Activated T-cell treated with anti-CD3 and anti-CD28 coated beads, Interleukin-2, amount 50 U/mL, for 1 hour (primary cell): ENCODE measurements around the gene ACER3.
"Not testable (repeated sequence)": the region's sequence is repeated elsewhere in the genome, so short reads cannot be mapped to it uniquely, and the experiment has no call there.

Experiments used
- DNase-seq: peaks from one replicate; pipeline ENCODE4 v3.0.0-alpha.2; 2020

ACER3 gene

DNA sequence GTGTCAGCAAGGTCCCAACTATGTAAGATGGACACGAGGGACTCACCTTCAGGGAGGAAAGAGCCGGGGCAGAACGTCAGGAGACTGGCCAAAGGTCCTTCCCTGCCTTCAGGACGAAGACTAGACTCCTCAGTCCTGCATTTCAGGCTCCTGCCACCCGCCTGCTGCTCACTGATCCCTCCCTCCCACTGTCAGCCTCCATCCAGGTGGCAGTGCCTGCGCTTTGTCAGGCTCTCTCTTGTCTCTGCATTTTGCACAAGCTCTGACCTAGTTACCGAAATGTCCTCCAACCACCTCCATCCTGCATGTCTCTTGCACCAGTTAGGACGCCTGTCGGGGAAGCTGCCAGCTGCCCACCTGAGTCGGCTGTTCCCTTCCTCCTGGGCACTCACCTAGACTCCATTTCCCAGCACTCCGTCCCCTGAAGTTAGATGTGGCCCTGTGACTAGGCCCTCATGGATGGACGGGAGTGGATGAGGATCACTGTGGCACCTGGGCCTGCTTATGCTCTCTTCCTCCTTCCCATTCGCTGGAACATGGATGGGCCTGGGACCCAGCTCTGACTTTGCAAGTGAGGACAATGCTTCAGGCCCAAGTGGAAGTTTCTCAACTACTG is 181.5 kb downstream of the ACER3 start:
- DNase-seq = no peak

DNA sequence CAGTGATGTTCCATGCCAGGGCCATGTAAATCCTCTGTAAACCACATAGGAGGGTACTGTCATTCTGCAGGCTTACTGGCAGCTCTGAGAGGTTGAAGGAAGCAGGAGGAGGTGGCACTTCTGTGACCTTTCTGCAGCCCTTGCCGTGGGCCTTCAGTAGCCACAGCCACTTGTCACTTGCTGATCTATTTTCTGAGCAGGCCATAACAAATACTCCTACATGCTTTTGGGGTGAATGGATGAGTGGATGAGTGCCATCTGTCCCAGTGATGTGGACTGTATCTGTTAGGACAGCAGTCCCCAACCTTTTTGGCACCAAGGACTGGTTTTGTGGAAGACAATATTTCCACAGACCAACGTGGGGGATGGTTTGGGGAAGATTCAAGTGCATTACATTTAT is 183.6 kb downstream of the ACER3 start:
- DNase-seq = no peak

DNA sequence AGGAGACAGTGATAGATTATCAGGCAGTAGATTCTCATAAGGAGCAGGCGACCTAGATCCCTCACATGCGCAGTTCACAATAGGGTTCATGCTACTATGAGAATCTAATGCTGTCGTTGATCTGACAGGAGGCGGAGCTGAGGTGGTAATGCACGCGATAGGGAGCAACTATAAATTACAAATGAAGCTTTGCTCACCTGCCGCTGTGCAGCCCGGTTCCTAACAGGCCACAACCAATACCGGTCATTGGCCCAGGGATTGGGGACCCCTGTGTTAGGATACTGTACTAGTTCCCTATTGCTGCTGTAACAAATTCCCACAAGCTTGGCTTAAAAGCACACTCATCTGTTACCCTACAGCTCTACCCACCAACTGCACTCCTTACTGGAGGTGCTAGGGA is 184.2 kb downstream of the ACER3 start:
- DNase-seq = no peak

DNA sequence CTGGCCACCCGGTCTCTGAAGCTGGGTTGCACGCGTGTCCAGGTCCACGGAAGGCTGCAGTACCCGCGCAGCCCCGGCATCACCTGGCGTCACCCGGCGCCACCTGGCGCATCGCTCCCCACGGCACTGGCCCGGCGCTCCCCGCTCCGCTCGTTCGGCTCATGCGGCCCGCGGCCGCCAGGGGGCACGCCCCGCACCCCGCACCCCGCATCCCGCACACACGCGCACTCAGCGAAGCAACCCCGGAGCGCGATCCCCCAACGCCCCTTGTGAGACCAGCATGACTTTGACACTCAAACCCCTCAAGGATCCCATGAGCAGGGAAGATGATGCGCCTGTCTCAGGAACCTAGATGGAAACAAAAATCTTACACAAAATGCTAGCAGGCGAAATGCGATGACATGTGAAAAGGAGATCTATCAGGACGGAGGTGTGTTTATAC is 185.4 kb downstream of the ACER3 start:
- DNase-seq = peak; percentile 73

- peak; percentile 59 for DNase-seq
These were observed 186.5 kb downstream of the ACER3 start for GRCh38 chr11:77047007-77047927.

DNA sequence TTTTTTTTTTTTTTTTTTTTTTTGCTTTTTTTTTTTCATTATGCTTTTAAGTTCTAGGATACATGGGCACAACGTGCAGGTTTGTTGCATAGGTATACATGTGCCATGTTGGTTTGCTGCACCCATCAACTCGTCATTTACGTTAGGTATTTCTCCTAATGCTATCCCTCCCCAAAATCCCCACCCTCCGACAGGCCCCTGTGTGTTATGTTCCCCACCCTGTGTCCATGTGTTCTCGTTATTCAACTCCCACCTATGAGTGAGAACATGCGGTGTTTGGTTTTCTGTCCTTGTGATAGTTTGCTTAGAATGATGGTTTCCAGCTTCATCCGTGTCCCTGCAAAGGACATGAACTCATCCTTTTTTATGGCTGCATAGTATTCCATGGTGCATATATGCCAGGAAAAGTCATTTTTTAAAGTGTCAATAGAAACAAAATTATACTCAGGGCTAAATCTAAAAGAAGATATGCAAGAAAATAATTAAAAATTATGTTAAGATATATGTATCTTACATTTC is 187.3 kb downstream of the ACER3 start:
- not testable (repeated sequence) for DNase-seq

GRCh38 chr11:77049026-77049425 is 188.3 kb downstream of the ACER3 start:
- DNase-seq = no peak

GRCh38 chr11:77051511-77051910 is 190.8 kb downstream of the ACER3 start:
- no peak for DNase-seq

DNA sequence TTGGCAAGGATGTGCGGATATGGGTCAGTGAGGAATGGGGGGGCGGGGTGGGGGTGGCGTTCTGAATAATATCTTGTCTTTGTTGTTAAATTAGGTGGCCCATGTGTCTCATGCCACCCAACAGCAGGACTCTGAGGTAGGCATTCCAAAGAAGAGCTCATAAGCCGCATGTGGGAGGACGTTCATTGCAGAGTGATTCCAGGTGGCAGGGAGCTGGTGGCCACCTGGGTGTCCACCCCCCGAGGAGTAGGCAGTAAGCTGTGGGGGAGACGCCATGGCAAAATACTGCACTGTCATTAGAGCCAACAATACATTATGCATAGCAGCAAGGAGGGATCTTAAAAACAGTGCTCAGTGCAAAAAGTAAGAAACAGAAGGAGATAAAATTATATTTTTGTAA is 191.8 kb downstream of the ACER3 start:
- no peak for DNase-seq

- DNase-seq = no peak
These were observed 192.7 kb downstream of the ACER3 start for GRCh38 chr11:77053217-77054015.

DNA sequence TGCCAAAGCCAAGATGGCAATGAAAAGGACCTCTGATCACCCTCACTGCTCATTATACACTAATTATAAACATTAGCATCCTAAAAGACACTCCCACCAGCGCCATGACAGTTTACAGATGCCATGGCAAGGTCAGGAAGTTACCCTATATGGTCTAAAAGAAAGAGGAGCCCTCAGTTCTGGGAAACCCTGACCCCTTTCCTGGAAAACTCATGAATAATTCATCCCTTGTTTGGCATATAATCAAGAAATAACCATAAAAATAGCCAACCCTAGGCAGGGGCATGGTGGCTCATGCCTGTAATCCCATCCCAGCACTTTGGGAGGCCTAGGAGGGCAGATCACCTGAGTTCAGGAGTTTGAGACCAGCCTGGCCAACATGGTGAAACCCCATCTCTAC is 193.4 kb downstream of the ACER3 start:
- no peak for DNase-seq

- DNase-seq = no peak
These were observed 194.4 kb downstream of the ACER3 start for GRCh38 chr11:77055101-77055561.

DNA sequence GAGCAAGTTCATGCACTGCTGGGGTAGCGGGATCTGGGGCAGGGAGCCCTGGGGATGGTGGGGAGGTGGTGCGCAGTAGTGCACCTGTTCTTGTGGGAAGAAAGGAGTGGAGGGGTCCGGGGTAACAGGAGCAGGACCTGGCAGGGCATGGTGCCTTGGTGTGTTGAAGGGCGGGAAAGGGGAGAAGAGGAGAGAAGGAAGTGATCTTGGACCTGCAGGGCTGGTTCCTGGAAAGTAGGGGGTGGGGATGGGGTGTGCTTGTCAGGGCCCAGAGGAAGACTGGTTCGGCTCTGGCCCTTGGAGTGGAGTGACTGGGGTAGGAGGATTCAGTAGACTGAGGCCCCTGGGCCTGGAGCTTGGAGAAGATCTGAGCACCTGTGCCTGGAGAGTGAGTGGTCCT is 195.2 kb downstream of the ACER3 start:
- DNase-seq = no peak

GRCh38 chr11:77056814-77057402 is 196.2 kb downstream of the ACER3 start:
- no peak for DNase-seq

GRCh38 chr11:77057938-77058474 is 197.3 kb downstream of the ACER3 start:
- no peak for DNase-seq

GRCh38 chr11:77058900-77059299 is 198.2 kb downstream of the ACER3 start:
- no peak for DNase-seq

DNA sequence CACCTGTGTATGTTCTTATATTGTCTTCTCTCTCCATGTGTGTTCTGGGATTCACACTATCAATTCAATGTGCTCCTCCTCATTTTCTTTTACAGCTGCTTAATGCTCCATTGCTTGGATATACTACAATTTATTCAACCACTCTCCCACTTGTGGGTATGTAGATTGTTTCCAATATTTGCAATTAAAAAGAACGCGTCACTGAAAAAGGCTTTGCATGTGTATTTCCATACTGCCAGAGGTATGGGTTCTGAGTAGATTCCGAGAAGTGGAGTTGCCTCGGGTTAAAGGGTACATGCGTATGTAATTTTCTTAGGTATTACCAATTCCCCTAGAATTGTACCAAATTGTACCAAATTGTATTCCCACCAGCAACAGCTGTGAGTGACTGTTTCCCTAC is 199.1 kb downstream of the ACER3 start:
- DNase-seq = no peak

- DNase-seq = no peak
These were observed 199.5 kb downstream of the ACER3 start for GRCh38 chr11:77060234-77060633.

GRCh38 chr11:77061258-77061657 is 200.5 kb downstream of the ACER3 start:
- DNase-seq = not testable (repeated sequence)

GRCh38 chr11:77062924-77063323 is 202.2 kb downstream of the ACER3 start:
- no peak for DNase-seq

DNA sequence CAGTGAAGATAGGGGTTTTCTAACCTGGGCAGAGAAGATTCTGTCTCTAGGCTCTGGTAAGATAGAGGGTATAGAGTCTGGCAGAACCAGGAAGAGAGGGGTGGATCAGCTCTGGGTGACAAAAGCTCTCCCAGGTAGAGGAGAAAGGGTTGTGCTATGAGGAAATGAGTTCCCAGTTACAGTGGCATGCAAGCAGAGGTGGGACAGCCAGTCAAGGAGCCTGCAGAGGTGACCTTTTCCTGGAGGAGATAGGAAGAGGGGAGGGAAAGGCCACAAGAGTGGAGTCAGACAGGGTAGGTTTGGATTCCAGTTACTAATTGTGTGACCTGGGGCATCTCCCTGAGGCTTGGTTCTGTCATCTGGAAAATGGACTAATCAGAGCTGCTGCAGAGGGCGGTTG is 202.7 kb downstream of the ACER3 start:
- DNase-seq = no peak

GRCh38 chr11:77063861-77064260 is 203.1 kb downstream of the ACER3 start:
- DNase-seq = no peak
